CD4-positive, alpha-beta T cell (primary cell): ENCODE data around the gene C1QC. TPM values are rescaled to one million over a fixed set of nuclear protein-coding genes. Genes with fewer than 3 reads are reported as not detected.

ENCODE experiments used
- ATAC-seq: fragments of 200-7000 bp; cut with Tn5 transposase; one replicate; pipeline ENCODE4 v1.10.0; 2022; ENCODE audit warnings: mild to moderate bottlenecking; ENCODE audit not compliant: poor library complexity
- CTCF ChIA-PET: fragments of 350-600 bp; sonication (Branson Sonifier 250); formaldehyde crosslinking; loops from one replicate; lab custom pipeline; 2021; ENCODE audit warnings: antibody characterized with exemption, inconsistent platforms; lab: Charles Lee
- POLR2A ChIA-PET: fragments of 350-600 bp; sonication (Branson Sonifier 250); formaldehyde crosslinking; loops from one replicate; lab custom pipeline; 2021; ENCODE audit warnings: antibody characterized with exemption, inconsistent platforms; lab: Charles Lee
- DNase-seq, 14 experiments: peaks; one replicate each; pipeline ENCODE4 v3.0.0-alpha.2; 2013 to 2020; ENCODE audit warnings: mixed read lengths in 2 of 14
- H3K27ac ChIP-seq, 2 donors: one replicate each; pipeline versions ENCODE4 v1.5.1 to v1.7.0; 2013; ENCODE audit warnings: low read length in 2 of 2, low read depth in 1 of 2, mild to moderate bottlenecking in 1 of 2
- H3K27me3 ChIP-seq, 2 experiments: 1 replicate in 1 of 2; 2 replicates in 1 of 2; pipeline versions ENCODE4 v1.6.1 to v1.7.0; 2013; ENCODE audit warnings: low read length in 2 of 2, control low read depth in 1 of 2, mild to moderate bottlenecking in 1 of 2, moderate library complexity in 1 of 2; ENCODE audit not compliant: insufficient read depth in 2 of 2, control insufficient read depth in 1 of 2
- H3K36me3 ChIP-seq: one replicate; pipeline ENCODE4 v1.6.1; 2013; ENCODE audit warnings: low read length, control low read depth; ENCODE audit not compliant: insufficient read depth
- H3K4me1 ChIP-seq: one replicate; pipeline ENCODE4 v1.6.1; 2013; ENCODE audit warnings: low read length, control low read depth; ENCODE audit not compliant: insufficient read depth
- H3K4me3 ChIP-seq: one replicate; pipeline ENCODE4 v1.5.1; 2013; ENCODE audit warnings: mild to moderate bottlenecking, low read length, moderate library complexity
- H3K9me3 ChIP-seq, 2 experiments: 1 replicate in 1 of 2; 2 replicates in 1 of 2; pipeline versions ENCODE4 v1.6.1 to v1.7.0; 2013; ENCODE audit warnings: low read length in 2 of 2, mild to moderate bottlenecking in 2 of 2, control low read depth in 1 of 2, moderate library complexity in 1 of 2; ENCODE audit not compliant: control insufficient read depth in 1 of 2, insufficient read depth in 1 of 2
- H3K27ac Mint-ChIP-seq: one replicate; pipeline ENCODE4 v1.8.0; 2020; ENCODE audit warnings: mixed read lengths
- H3K27me3 Mint-ChIP-seq: one replicate; pipeline ENCODE4 v1.8.0; 2021; ENCODE audit warnings: mixed read lengths
- H3K36me3 Mint-ChIP-seq: one replicate; pipeline ENCODE4 v1.8.0; 2021; ENCODE audit warnings: low read depth, mixed read lengths
- H3K4me1 Mint-ChIP-seq: one replicate; pipeline ENCODE4 v1.8.0; 2021; ENCODE audit warnings: low read depth, mixed read lengths
- H3K4me3 Mint-ChIP-seq: one replicate; pipeline ENCODE4 v1.8.0; 2020; ENCODE audit warnings: mild to moderate bottlenecking, mixed read lengths
- H3K9me3 Mint-ChIP-seq: one replicate; pipeline ENCODE4 v1.8.0; 2020; ENCODE audit warnings: mixed read lengths
- intact Hi-C, 2 experiments: fragments of 100-400 bp; cut with DNase I in 1 of 2; cut with micrococcal nuclease in 1 of 2; formaldehyde crosslinking; loops; one replicate each; pipeline versions ENCODE4 v1.15.1 to v1.9.0; 2023 to 2025; cut with DNase I, micrococcal nuclease
- total RNA-seq, 174 experiments: library from RNA in 2 of 174; stranded (reverse) in 2 of 174; gene quantifications; one replicate each; pipeline ENCODE4 v1.2.3 and lab custom pipeline; 2021 to 2026
- TF ChIP-seq, protein P1 (sequence below): fragments of 200-600 bp; IDR thresholded peaks from one replicate; pipeline ENCODE4 v1.8.0; 2022; ENCODE audit warnings: antibody characterized with exemption, mild to moderate bottlenecking

C1QC gene
- total RNA-seq, 2 experiments from 2014 or later, result not detected

DNA sequence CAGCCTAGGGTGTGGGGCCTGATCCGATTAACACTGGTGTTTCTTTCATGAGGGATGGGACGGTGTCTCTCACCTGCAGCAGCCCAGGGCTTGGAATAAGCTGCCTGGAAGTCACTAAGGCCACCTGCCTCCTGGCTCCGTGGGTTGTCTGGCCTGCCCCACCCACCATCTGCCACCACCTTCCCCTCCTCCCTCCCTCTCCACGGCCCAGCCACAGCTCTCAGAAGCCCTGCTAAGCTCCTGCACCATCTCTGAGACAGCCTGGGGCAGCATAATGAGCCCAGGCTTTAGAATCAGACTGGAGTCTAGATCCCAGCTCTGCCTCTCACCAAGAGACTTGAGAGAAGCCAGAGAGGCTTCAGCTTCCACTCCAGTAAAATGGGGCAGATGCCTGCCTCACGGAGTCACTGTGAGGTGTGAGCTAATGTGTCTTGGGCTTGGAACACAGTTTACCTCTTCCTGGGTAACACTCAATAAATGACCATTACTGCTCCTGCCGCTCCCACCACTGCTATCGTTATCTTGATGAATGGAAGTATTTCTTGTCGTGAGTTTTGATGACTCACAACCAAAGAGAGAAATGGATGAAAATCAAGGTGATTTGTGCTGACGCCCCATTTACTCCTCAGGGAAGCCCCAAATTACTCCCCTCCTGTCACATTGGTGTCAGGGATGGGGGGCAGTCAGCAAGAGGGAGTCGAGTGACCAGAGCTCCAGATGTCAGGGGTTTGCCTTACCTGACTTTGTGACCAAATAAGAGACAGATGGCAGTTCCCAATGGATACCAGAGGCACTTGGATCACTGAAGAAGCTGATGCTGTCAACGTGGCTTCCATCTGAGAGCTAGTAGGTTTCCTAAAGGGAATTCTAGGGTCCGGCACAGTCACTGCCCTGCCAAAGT, 30.5 kb upstream of the C1QC start:
- no peaks in the 10 kb centered on the region for H3K9me3 Mint-ChIP-seq

DNA sequence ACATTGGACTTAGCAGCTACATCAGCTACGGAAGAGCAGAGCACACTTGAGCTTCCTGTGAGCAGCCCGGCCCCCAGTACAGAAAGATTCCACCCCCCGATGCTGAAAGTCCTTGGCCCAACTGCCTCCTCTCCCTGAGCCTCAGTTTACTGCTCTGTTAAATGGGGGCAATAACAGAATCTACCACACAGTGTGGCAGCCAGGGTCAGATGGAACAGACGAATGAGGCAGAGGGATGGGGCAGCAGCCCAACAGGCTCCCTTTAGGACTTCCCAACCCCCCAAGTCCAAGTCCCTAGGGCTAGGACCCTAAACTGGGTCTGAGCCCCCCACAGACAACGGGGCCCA, 29.9 kb upstream of the C1QC start:
- TF ChIP-seq, protein P1, sequence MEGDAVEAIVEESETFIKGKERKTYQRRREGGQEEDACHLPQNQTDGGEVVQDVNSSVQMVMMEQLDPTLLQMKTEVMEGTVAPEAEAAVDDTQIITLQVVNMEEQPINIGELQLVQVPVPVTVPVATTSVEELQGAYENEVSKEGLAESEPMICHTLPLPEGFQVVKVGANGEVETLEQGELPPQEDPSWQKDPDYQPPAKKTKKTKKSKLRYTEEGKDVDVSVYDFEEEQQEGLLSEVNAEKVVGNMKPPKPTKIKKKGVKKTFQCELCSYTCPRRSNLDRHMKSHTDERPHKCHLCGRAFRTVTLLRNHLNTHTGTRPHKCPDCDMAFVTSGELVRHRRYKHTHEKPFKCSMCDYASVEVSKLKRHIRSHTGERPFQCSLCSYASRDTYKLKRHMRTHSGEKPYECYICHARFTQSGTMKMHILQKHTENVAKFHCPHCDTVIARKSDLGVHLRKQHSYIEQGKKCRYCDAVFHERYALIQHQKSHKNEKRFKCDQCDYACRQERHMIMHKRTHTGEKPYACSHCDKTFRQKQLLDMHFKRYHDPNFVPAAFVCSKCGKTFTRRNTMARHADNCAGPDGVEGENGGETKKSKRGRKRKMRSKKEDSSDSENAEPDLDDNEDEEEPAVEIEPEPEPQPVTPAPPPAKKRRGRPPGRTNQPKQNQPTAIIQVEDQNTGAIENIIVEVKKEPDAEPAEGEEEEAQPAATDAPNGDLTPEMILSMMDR, result no peak
- no peaks in the 10 kb centered on the region for H3K9me3 Mint-ChIP-seq
- intact Hi-C loops, result no loop called here
- no peaks in the 10 kb centered on the region for H3K36me3 ChIP-seq
- H3K27me3 Mint-ChIP-seq, result peaks cover 59% of the 10 kb centered on the region
- no peaks in the 10 kb centered on the region for H3K4me1 Mint-ChIP-seq
- no peaks in the 10 kb centered on the region for H3K4me1 ChIP-seq
- ChIA-PET CTCF (no interaction called here), POLR2A (no interaction called here)
- no peak overlapping the region for H3K4me3 Mint-ChIP-seq
- H3K4me3 ChIP-seq, result no peak overlapping the region
- DNase-seq, result no peak
- peaks cover 0 to 11% of the 10 kb centered on the region in 2 experiments for H3K9me3 ChIP-seq
- H3K27me3 ChIP-seq, result peaks cover 20 to 36% of the 10 kb centered on the region in 2 experiments
- H3K27ac ChIP-seq, result no peak overlapping the region
- no peak overlapping the region for H3K27ac Mint-ChIP-seq
- no peak for ATAC-seq
- no peaks in the 10 kb centered on the region for H3K36me3 Mint-ChIP-seq

More for the DNA sequence above, 30.5 kb upstream of the C1QC start:
- intact Hi-C loops, result no loop called here
- H3K4me3 Mint-ChIP-seq, result no peak overlapping the region
- Histone ChIP-seq H3K4me3 (no peak overlapping the region), H3K9me3 (peaks cover 0 to 5% of the 10 kb centered on the region in 2 experiments), H3K36me3 (no peaks in the 10 kb centered on the region), H3K27me3 (peaks cover 20 to 31% of the 10 kb centered on the region in 2 experiments), H3K4me1 (no peaks in the 10 kb centered on the region), H3K27ac (no peak overlapping the region)
- no peak for ATAC-seq
- DNase-seq, result no peak
- no peaks in the 10 kb centered on the region for H3K4me1 Mint-ChIP-seq
- CTCF ChIA-PET, result no interaction called here
- TF ChIP-seq, protein P1, result no peak
- POLR2A ChIA-PET, result no interaction called here
- H3K27me3 Mint-ChIP-seq, result peaks cover 65% of the 10 kb centered on the region
- no peaks in the 10 kb centered on the region for H3K36me3 Mint-ChIP-seq
- H3K27ac Mint-ChIP-seq, result no peak overlapping the region

DNA sequence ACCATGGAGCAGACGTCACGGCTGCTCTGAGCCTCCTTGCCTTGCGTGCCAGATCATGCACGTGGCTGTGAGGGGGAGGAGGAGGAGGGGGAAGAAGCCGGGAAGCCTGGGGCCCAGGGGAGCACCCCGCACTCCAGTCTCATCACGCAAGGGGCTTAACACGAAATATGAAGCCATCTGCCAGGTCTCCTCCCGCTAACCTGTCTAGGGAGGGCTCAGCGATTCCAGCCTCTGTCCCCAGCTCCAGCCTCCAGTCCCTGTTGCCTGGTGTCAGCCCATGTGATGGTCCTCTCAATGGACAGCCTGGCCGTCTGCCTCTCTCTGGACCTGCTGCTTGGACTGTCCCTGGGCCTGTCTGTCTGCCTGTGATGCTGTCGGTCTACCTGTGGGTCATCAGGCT, 29.5 kb upstream of the C1QC start:
- CTCF ChIA-PET, result no interaction called here
- Histone ChIP-seq H3K4me3 (no peak overlapping the region), H3K27me3 (peaks cover 18 to 33% of the 10 kb centered on the region in 2 experiments), H3K4me1 (no peaks in the 10 kb centered on the region), H3K36me3 (no peaks in the 10 kb centered on the region), H3K27ac (no peak overlapping the region), H3K9me3 (peaks cover 0 to 12% of the 10 kb centered on the region in 2 experiments)
- H3K4me3 Mint-ChIP-seq, result no peak overlapping the region
- H3K4me1 Mint-ChIP-seq, result no peaks in the 10 kb centered on the region
- H3K36me3 Mint-ChIP-seq, result no peaks in the 10 kb centered on the region
- H3K27ac Mint-ChIP-seq, result no peak overlapping the region
- no peaks in the 10 kb centered on the region for H3K9me3 Mint-ChIP-seq
- ATAC-seq, result no peak
- intact Hi-C loops, result no loop called here
- TF ChIP-seq, protein P1, result no peak
- POLR2A ChIA-PET, result no interaction called here
- no peak for DNase-seq
- peaks cover 58% of the 10 kb centered on the region for H3K27me3 Mint-ChIP-seq
